Fibroblast of the conjunctiva (primary cell): ENCODE measurements around the gene ARHGEF12.
"Not testable (repeated sequence)": the region's sequence is repeated elsewhere in the genome, so short reads cannot be mapped to it uniquely, and the experiment has no call there.

Source experiments
- DNase-seq: peaks from one replicate; pipeline ENCODE4 v3.0.0-alpha.2; 2010; ENCODE audit warnings: low read depth

Gene ARHGEF12

GRCh38 chr11:120494595-120494994, 158.4 kb downstream of the ARHGEF12 start:
- no peak for DNase-seq

- no peak for DNase-seq
Measured at GRCh38 chr11:120499088-120499487, 162.9 kb downstream of the ARHGEF12 start.

GRCh38 chr11:120499859-120500258, 163.6 kb downstream of the ARHGEF12 start:
- DNase-seq = no peak

- DNase-seq = no peak
Measured at GRCh38 chr11:120500414-120501071, 164.3 kb downstream of the ARHGEF12 start.

GRCh38 chr11:120501440-120501839, 165.2 kb downstream of the ARHGEF12 start:
- DNase-seq = no peak

GRCh38 chr11:120501976-120502755, 166.0 kb downstream of the ARHGEF12 start:
- no peak for DNase-seq

- DNase-seq = not testable (repeated sequence)
Measured at GRCh38 chr11:120503529-120503928, 167.3 kb downstream of the ARHGEF12 start.

GRCh38 chr11:120505801-120506425, 169.7 kb downstream of the ARHGEF12 start:
- no peak for DNase-seq

- no peak for DNase-seq
Measured at GRCh38 chr11:120509346-120510053, 173.3 kb downstream of the ARHGEF12 start.

GRCh38 chr11:120510406-120511115, 174.3 kb downstream of the ARHGEF12 start:
- no peak for DNase-seq

GRCh38 chr11:120511116-120511819, 175.1 kb downstream of the ARHGEF12 start, which contains the start of gene GRIK4:
GRIK4 (plus strand) TSS chr11:120511748; CDS start chr11:120660319, 148,571 bp downstream.
- peak; percentile 34 for DNase-seq

- DNase-seq = no peak
Measured at GRCh38 chr11:120511820-120512738, 175.9 kb downstream of the ARHGEF12 start.

GRCh38 chr11:120512739-120513435, 176.7 kb downstream of the ARHGEF12 start:
- no peak for DNase-seq

- DNase-seq = no peak
Measured at GRCh38 chr11:120513436-120514315, 177.5 kb downstream of the ARHGEF12 start.

- DNase-seq = no peak
Measured at GRCh38 chr11:120514541-120515121, 178.4 kb downstream of the ARHGEF12 start.

- no peak for DNase-seq
Measured at GRCh38 chr11:120515186-120515723, 179.0 kb downstream of the ARHGEF12 start.
